CD14-positive monocyte (primary cell): Measurements from ENCODE around the gene NRK. TPM values are rescaled to one million over a fixed set of nuclear protein-coding genes. Genes with fewer than 3 reads are reported as not detected.
"Not testable (repeated sequence)": the region's sequence is repeated elsewhere in the genome, so short reads cannot be mapped to it uniquely, and the experiment has no call there.

Experiments used
- DNase-seq, 3 donors: peaks; one replicate each; pipeline ENCODE4 v3.0.0-alpha.2; 2011 to 2022
- H2AFZ ChIP-seq: 2 replicates; pipeline ENCODE4 v1.6.0; 2012; ENCODE audit warnings: mild to moderate bottlenecking, low read depth, low read length, inconsistent platforms; ENCODE audit not compliant: insufficient read depth, poor library complexity, severe bottlenecking
- H3K27ac ChIP-seq, 2 donors: 1 replicate in 1 of 2; 2 replicates in 1 of 2; pipeline ENCODE4 v1.5.1; 2012 to 2013; ENCODE audit warnings: low read length in 2 of 2, control low read depth in 1 of 2, inconsistent platforms in 1 of 2, low read depth in 1 of 2, mild to moderate bottlenecking in 1 of 2
- H3K27me3 ChIP-seq, 2 donors: one replicate each; pipeline versions ENCODE4 v1.6.0 to v1.6.1; 2011 to 2013; ENCODE audit warnings: low read length in 2 of 2; ENCODE audit not compliant: control insufficient read depth in 2 of 2, insufficient read depth in 2 of 2
- H3K36me3 ChIP-seq, 2 donors: replicated peaks in 1 of 2; 1 replicate in 1 of 2; 2 replicates in 1 of 2; pipeline versions ENCODE4 v1.5.1 to v1.6.1; 2012 to 2013; ENCODE audit warnings: low read length in 2 of 2, control low read depth in 1 of 2, inconsistent platforms in 1 of 2, mild to moderate bottlenecking in 1 of 2; ENCODE audit not compliant: insufficient read depth in 2 of 2, control insufficient read depth in 1 of 2
- H3K4me1 ChIP-seq, 2 donors: 1 replicate in 1 of 2; 2 replicates in 1 of 2; pipeline versions ENCODE4 v1.5.1 to v1.6.1; 2012 to 2013; ENCODE audit warnings: low read length in 2 of 2, control low read depth in 1 of 2, inconsistent platforms in 1 of 2, mild to moderate bottlenecking in 1 of 2, moderate library complexity in 1 of 2; ENCODE audit not compliant: insufficient read depth in 2 of 2, control insufficient read depth in 1 of 2
- H3K4me2 ChIP-seq: replicated peaks from 2 replicates; pipeline ENCODE3; 2012; ENCODE audit warnings: low read length, moderate library complexity, mild to moderate bottlenecking; ENCODE audit not compliant: poor library complexity, severe bottlenecking; ENCODE audit errors: extremely low read depth
- H3K4me3 ChIP-seq, 3 experiments: fragments of 200-600 bp in 1 of 3; sonication (generic) in 1 of 3; replicated peaks in 1 of 3; 1 replicate in 2 of 3; 2 replicates in 1 of 3; pipeline ENCODE4 v1.5.1; 2011 to 2013; ENCODE audit warnings: low read length in 3 of 3, mild to moderate bottlenecking in 3 of 3, control low read depth in 2 of 3, low read depth in 2 of 3, inconsistent platforms in 1 of 3, moderate library complexity in 1 of 3
- H3K79me2 ChIP-seq: 2 replicates; pipeline ENCODE4 v1.6.0; 2012; ENCODE audit warnings: mild to moderate bottlenecking, control low read depth, inconsistent platforms, low read length, moderate library complexity; ENCODE audit not compliant: insufficient read depth
- H3K9ac ChIP-seq: 2 replicates; pipeline ENCODE4 v1.6.0; 2017; ENCODE audit warnings: low read length, mild to moderate bottlenecking; ENCODE audit not compliant: insufficient read depth, poor library complexity, severe bottlenecking
- H3K9me3 ChIP-seq, 2 donors: replicated peaks in 1 of 2; 1 replicate in 1 of 2; 2 replicates in 1 of 2; pipeline versions ENCODE4 v1.5.1 to v1.6.1; 2012 to 2013; ENCODE audit warnings: low read length in 2 of 2, control low read depth in 1 of 2; ENCODE audit not compliant: control insufficient read depth in 1 of 2, insufficient read depth in 1 of 2
- H4K20me1 ChIP-seq: 2 replicates; pipeline ENCODE4 v1.6.0; 2012; ENCODE audit warnings: mild to moderate bottlenecking, low read length, control low read depth, moderate library complexity; ENCODE audit not compliant: insufficient read depth
- H3K27ac Mint-ChIP-seq, 7 donors: one replicate each; pipeline ENCODE4 v1.8.0; 2020; ENCODE audit warnings: mild to moderate bottlenecking in 7 of 7, mixed read lengths in 7 of 7, moderate library complexity in 6 of 7, inconsistent platforms in 2 of 7
- H3K27me3 Mint-ChIP-seq, 3 donors: one replicate each; pipeline ENCODE4 v1.8.0; 2021 to 2022; ENCODE audit warnings: low read depth in 3 of 3, mild to moderate bottlenecking in 3 of 3, mixed read lengths in 3 of 3, moderate library complexity in 3 of 3, inconsistent platforms in 1 of 3
- H3K36me3 Mint-ChIP-seq, 2 donors: one replicate each; pipeline ENCODE4 v1.8.0; 2020; ENCODE audit warnings: mixed read lengths in 2 of 2, inconsistent platforms in 1 of 2, mild to moderate bottlenecking in 1 of 2
- H3K4me1 Mint-ChIP-seq: one replicate; pipeline ENCODE4 v1.8.0; 2020; ENCODE audit warnings: mild to moderate bottlenecking, mixed read lengths
- H3K4me3 Mint-ChIP-seq, 2 donors: one replicate each; pipeline ENCODE4 v1.8.0; 2020; ENCODE audit warnings: mild to moderate bottlenecking in 2 of 2, mixed read lengths in 2 of 2, moderate library complexity in 1 of 2
- H3K9me3 Mint-ChIP-seq, 7 donors: one replicate each; pipeline ENCODE4 v1.8.0; 2020 to 2022; ENCODE audit warnings: mixed read lengths in 7 of 7, mild to moderate bottlenecking in 6 of 7, moderate library complexity in 6 of 7, inconsistent platforms in 2 of 7
- WGBS: methylation state at CpG from one replicate; pipeline ENCODE4 v1.1.5; 2013; ENCODE audit warnings: missing lambda C conversion rate; ENCODE audit not compliant: insufficient coverage; 5-methylcytosine and 5-hydroxymethylcytosine counted together
- intact Hi-C, 2 donors: fragments of 100-400 bp; cut with micrococcal nuclease; formaldehyde crosslinking; loops; one replicate each; pipeline versions ENCODE4 v1.15.0 to v1.15.1; 2023
- polyA plus RNA-seq, 3 donors: library from polyadenylated mRNA; depleted of rRNA in 1 of 3; unstranded in 2 of 3; stranded (reverse) in 1 of 3; fragments of 300-500 nt in 2 of 3; fragments of >200 nt in 1 of 3; fragmentation: Illumina TruSeq in 2 of 3; gene quantifications; 1 replicate in 2 of 3; 2 replicates in 1 of 3; pipeline ENCODE4 v1.2.3, GENCODE V29; 2012 to 2021
- TF ChIP-seq, protein P1 (sequence below): fragments of 200-600 bp; IDR thresholded peaks from one replicate; pipeline ENCODE4 v1.8.0; 2022; ENCODE audit warnings: antibody characterized with exemption, mild to moderate bottlenecking

NRK gene
- polyA plus RNA-seq, 3 donors = not detected

GRCh38 chrX:105803891-105804290, 18.4 kb upstream of the NRK start:
- Mint-ChIP-seq H3K4me1 (no peaks in the 10 kb centered on the region), H3K36me3 (no peaks in the 10 kb centered on the region), H3K27me3 (no peaks in the 10 kb centered on the region), H3K27ac (no peak overlapping the region), H3K4me3 (no peak overlapping the region), H3K9me3 (peaks cover 0 to 8% (median 4%) of the 10 kb centered on the region in 7 donors)
- Histone ChIP-seq H3K4me3 (no peak overlapping the region), H3K79me2 (no peaks in the 10 kb centered on the region), H3K36me3 (no peaks in the 10 kb centered on the region), H4K20me1 (no peaks in the 10 kb centered on the region), H2AFZ (no peak overlapping the region), H3K27me3 (no peaks in the 10 kb centered on the region), H3K9ac (no peak overlapping the region), H3K4me2 (no peak overlapping the region), H3K9me3 (no peaks in the 10 kb centered on the region), H3K4me1 (no peaks in the 10 kb centered on the region), H3K27ac (no peak overlapping the region)
- intact Hi-C loops = no loop called here
- no CpG with 5 or more reads among the region's 2 CpGs for WGBS
- TF ChIP-seq, protein P1, sequence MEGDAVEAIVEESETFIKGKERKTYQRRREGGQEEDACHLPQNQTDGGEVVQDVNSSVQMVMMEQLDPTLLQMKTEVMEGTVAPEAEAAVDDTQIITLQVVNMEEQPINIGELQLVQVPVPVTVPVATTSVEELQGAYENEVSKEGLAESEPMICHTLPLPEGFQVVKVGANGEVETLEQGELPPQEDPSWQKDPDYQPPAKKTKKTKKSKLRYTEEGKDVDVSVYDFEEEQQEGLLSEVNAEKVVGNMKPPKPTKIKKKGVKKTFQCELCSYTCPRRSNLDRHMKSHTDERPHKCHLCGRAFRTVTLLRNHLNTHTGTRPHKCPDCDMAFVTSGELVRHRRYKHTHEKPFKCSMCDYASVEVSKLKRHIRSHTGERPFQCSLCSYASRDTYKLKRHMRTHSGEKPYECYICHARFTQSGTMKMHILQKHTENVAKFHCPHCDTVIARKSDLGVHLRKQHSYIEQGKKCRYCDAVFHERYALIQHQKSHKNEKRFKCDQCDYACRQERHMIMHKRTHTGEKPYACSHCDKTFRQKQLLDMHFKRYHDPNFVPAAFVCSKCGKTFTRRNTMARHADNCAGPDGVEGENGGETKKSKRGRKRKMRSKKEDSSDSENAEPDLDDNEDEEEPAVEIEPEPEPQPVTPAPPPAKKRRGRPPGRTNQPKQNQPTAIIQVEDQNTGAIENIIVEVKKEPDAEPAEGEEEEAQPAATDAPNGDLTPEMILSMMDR = no peak
- DNase-seq = no peak

DNA sequence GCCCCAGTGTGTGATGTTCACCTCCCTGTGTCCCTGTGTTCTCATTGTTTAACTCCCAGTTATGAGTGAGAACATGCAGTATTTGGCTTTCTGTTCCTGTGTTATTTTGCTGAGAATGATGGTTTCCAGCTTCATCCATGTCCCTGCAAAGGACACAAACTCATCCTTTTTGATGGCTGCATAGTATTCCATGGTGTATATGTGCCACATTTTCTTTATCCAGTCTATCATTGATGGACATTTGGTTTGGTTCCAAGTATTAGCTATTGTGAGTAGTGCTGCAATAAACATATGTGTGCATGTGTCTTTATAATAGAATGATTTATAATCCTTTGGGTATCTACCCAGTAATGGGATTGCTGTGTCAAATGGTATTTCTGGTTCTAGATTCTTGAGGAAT, 16.7 kb upstream of the NRK start:
- H3K4me3 Mint-ChIP-seq, H3K36me3 ChIP-seq: not testable (repeated sequence)

More for the DNA sequence above, 16.7 kb upstream of the NRK start:
- H3K9me3 Mint-ChIP-seq, intact Hi-C loops, H3K4me3 ChIP-seq, H3K27me3 ChIP-seq, H3K9me3 ChIP-seq, H3K4me1 Mint-ChIP-seq, H4K20me1 ChIP-seq, H3K9ac ChIP-seq, H3K36me3 Mint-ChIP-seq, H2AFZ ChIP-seq, H3K4me2 ChIP-seq, H3K27me3 Mint-ChIP-seq, DNase-seq, H3K27ac ChIP-seq, H3K4me1 ChIP-seq, H3K79me2 ChIP-seq, H3K27ac Mint-ChIP-seq: not testable (repeated sequence)
